ENCODE data around the gene RUNX3. TPM values are rescaled to one million over a fixed set of nuclear protein-coding genes. Genes with fewer than 3 reads are reported as not detected.

RUNX3 gene
- total and polyA plus RNA-seq, 2 donors (not counting 3 experiments of a cell fraction or from before 2014, with no cell fraction given): not detected

GRCh38 chr1:24951337-24951736, 21.3 kb upstream of the RUNX3 start:
- POLR2A ChIA-PET: no interaction called here
- CTCF ChIA-PET: interaction anchor here (0.6 to 0.8 kb wide), 3 partner anchors 21 to 84 kb away, joined by 3 read pairs; partner anchors contain the start of gene RUNX3
- BruUV-seq (replicated peaks): no TSS peak
- intact Hi-C loops (cut with micrococcal nuclease) (no loop called here), dilution Hi-C loops (cut with MboI; ENCODE audit: extremely low pct_ligation_motif_present, low sequenced_read_pairs) (no loop called here)
- H3K4me1 ChIP-seq (ENCODE audit: control insufficient read depth, extremely low read depth, insufficient read depth, low read length): no peaks in the 10 kb centered on the region
- no peak overlapping the region for H3K27ac ChIP-seq (ENCODE audit: insufficient read depth, low read depth, low read length)
- no peaks in the 10 kb centered on the region for H3K79me2 ChIP-seq (ENCODE audit: control insufficient read depth, insufficient read depth, low read length)
- FAIRE-seq (no peak), DNase-seq (ENCODE audit: low read depth, low spot score) (no peak)
- H2AFZ ChIP-seq (ENCODE audit: low read depth, low read length): no peak overlapping the region
- H3K36me3 ChIP-seq (ENCODE audit: control insufficient read depth in 2 of 2, extremely low read depth in 1 of 2, insufficient read depth in 2 of 2, low read length in 2 of 2): no peaks in the 10 kb centered on the region
- no peak for TF ChIP-seq FOS (IDR thresholded peaks at IDR 0.05; ENCODE audit: borderline replicate concordance, insufficient read depth, low read length)
- no peak overlapping the region for H3K4me3 ChIP-seq (replicated peaks in 1 of 3; ENCODE audit: insufficient read depth in 1 of 3, low read depth in 1 of 3, low read length in 3 of 3)
- no peak overlapping the region for H3K9ac ChIP-seq (replicated peaks; ENCODE audit: extremely low read depth, insufficient read depth, low read length)
- no peaks in the 10 kb centered on the region for H3K9me3 ChIP-seq (replicated peaks; ENCODE audit: control insufficient read depth, insufficient read depth, low read length)
- H3K4me2 ChIP-seq (ENCODE audit: insufficient read depth, low read length): no peak overlapping the region
- no peaks in the 10 kb centered on the region for H4K20me1 ChIP-seq (replicated peaks; ENCODE audit: control insufficient read depth, extremely low read depth, insufficient read depth, low read length)
- H3K27me3 ChIP-seq (ENCODE audit: control insufficient read depth in 2 of 2, insufficient read depth in 2 of 2, low read length in 2 of 2): no peaks in the 10 kb centered on the region
- no peaks in the 10 kb centered on the region for H3K9me1 ChIP-seq (replicated peaks; ENCODE audit: control insufficient read depth, extremely low read depth, insufficient read depth, low read length)

GRCh38 chr1:24949331-24949881, 19.3 kb upstream of the RUNX3 start:
- Histone ChIP-seq H3K9ac (replicated peaks; ENCODE audit: extremely low read depth, insufficient read depth, low read length) (no peak overlapping the region), H3K36me3 (ENCODE audit: control insufficient read depth in 2 of 2, extremely low read depth in 1 of 2, insufficient read depth in 2 of 2, low read length in 2 of 2) (no peaks in the 10 kb centered on the region), H3K9me3 (replicated peaks; ENCODE audit: control insufficient read depth, insufficient read depth, low read length) (no peaks in the 10 kb centered on the region), H3K79me2 (ENCODE audit: control insufficient read depth, insufficient read depth, low read length) (no peaks in the 10 kb centered on the region), H4K20me1 (replicated peaks; ENCODE audit: control insufficient read depth, extremely low read depth, insufficient read depth, low read length) (no peaks in the 10 kb centered on the region), H3K4me1 (ENCODE audit: control insufficient read depth, extremely low read depth, insufficient read depth, low read length) (no peaks in the 10 kb centered on the region), H2AFZ (ENCODE audit: low read depth, low read length) (no peak overlapping the region), H3K27ac (ENCODE audit: insufficient read depth, low read depth, low read length) (no peak overlapping the region), H3K9me1 (replicated peaks; ENCODE audit: control insufficient read depth, extremely low read depth, insufficient read depth, low read length) (no peaks in the 10 kb centered on the region), H3K4me2 (ENCODE audit: insufficient read depth, low read length) (no peak overlapping the region), H3K27me3 (ENCODE audit: control insufficient read depth in 2 of 2, insufficient read depth in 2 of 2, low read length in 2 of 2) (peaks cover 0 to 3% of the 10 kb centered on the region in 2 experiments), H3K4me3 (replicated peaks in 1 of 3; ENCODE audit: insufficient read depth in 1 of 3, low read depth in 1 of 3, low read length in 3 of 3) (no peak overlapping the region)
- intact Hi-C loops (cut with micrococcal nuclease): no loop called here
- FAIRE-seq: no peak
- CTCF ChIA-PET: no interaction called here
- DNase-seq (ENCODE audit: low read depth, low spot score): no peak
- TF ChIP-seq, protein P1, sequence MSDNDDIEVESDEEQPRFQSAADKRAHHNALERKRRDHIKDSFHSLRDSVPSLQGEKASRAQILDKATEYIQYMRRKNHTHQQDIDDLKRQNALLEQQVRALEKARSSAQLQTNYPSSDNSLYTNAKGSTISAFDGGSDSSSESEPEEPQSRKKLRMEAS (IDR thresholded peaks at IDR 0.05; ENCODE audit: insufficient read depth, insufficient read length): no peak
- no peak for TF ChIP-seq GATA2 (IDR thresholded peaks at IDR 0.05; ENCODE audit: insufficient read depth, insufficient read length, low read depth, low read length)
- no peak for TF ChIP-seq MYC (IDR thresholded peaks at IDR 0.05; ENCODE audit: low read depth, low read length)
- no peak for TF ChIP-seq EZH2 (IDR thresholded peaks at IDR 0.05; ENCODE audit: borderline replicate concordance, low read depth, low read length, severe bottlenecking)
- TF ChIP-seq POLR2AphosphoS5 (IDR thresholded peaks at IDR 0.05; ENCODE audit: insufficient read depth, low read depth, low read length): no peak
- TF ChIP-seq, protein P2, sequence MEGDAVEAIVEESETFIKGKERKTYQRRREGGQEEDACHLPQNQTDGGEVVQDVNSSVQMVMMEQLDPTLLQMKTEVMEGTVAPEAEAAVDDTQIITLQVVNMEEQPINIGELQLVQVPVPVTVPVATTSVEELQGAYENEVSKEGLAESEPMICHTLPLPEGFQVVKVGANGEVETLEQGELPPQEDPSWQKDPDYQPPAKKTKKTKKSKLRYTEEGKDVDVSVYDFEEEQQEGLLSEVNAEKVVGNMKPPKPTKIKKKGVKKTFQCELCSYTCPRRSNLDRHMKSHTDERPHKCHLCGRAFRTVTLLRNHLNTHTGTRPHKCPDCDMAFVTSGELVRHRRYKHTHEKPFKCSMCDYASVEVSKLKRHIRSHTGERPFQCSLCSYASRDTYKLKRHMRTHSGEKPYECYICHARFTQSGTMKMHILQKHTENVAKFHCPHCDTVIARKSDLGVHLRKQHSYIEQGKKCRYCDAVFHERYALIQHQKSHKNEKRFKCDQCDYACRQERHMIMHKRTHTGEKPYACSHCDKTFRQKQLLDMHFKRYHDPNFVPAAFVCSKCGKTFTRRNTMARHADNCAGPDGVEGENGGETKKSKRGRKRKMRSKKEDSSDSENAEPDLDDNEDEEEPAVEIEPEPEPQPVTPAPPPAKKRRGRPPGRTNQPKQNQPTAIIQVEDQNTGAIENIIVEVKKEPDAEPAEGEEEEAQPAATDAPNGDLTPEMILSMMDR (IDR thresholded peaks at IDR 0.05; ENCODE audit: extremely low read depth in 1 of 2, insufficient read depth in 1 of 2, low read depth in 1 of 2, low read length in 2 of 2): no peak
- TF ChIP-seq FOS (IDR thresholded peaks at IDR 0.05; ENCODE audit: borderline replicate concordance, insufficient read depth, low read length): no peak
- TF ChIP-seq JUN (IDR thresholded peaks at IDR 0.05; ENCODE audit: borderline replicate concordance, insufficient read depth, insufficient read length, low read depth): no peak
- TF ChIP-seq POLR2A (IDR thresholded peaks at IDR 0.05; ENCODE audit: low read depth, low read length): no peak
- dilution Hi-C loops (cut with MboI; ENCODE audit: extremely low pct_ligation_motif_present, low sequenced_read_pairs): no loop called here
- POLR2A ChIA-PET: no interaction called here
- BruUV-seq (replicated peaks): no TSS peak
